GM19351 (cell line): ENCODE results near the gene CTPS1.

Experiments
- ATAC-seq: cut with Tn5 transposase; IDR thresholded peaks from one replicate; pipeline ENCODE4 v1.9.1; 2021; ENCODE audit warnings: mild to moderate bottlenecking, moderate library complexity; ENCODE audit not compliant: unreplicated experiment

Gene CTPS1

GRCh38 chr1:41021526-41022308, 42.2 kb downstream of the CTPS1 start, which contains the start of gene SLFNL1:
SLFNL1 (minus strand) TSS chr1:41021725; CDS start chr1:41020660, 1,065 bp downstream.
- no peak for ATAC-seq

DNA sequence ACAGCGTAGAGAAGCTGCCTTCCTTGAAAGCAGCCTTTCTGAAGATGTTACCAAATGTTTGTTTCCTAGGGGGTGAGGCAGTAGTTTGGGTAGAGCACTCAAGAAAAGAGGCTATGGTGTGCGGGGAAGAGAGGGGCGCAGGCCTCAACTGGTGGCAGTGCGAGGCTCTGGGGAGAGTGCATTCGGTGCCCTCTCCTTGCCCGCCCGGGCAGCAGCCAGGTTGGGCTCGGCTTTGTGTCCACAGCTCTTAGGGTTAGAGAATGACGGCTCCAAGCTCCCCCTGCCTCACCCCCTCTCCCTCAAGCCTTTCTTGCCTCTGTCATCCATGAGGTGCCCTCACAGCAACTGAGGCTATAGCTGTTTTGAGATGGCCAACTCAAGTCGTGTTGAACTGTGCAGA, 42.9 kb downstream of the CTPS1 start:
- ATAC-seq = no peak

DNA sequence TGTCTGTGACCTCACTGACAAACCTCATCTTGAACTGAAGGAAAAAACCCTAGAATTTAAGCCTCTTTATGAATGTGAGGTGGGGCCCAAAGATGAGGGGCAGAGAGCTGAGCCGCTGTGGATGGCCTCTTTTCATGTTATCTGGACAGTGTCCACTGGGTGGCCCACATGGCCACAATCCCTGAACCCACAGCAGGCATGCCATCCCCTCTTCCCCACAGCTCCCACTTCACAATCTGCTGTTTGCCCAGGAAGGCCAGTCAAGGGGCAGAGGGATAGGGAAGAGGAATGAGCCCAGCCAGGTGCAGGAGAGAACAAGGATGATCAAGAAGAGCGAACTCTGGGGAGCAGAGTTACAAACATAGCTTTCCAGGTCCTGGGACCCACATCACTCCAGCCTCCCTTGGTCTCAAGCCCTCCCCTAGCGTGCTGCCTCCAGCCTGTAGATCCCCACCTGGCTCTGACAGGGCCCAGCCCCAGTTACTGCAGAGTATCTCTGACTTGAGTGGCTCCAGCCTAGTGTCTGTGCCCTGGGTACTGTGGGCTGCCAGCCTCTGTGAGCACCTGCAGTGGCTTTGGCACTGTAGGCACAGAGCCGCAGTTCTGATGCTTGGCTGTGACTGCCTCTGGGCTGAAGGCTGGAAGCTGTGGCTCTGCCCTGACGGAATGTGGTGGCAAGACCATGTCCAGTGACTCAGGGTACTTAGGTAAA, 43.9 kb downstream of the CTPS1 start:
- no peak for ATAC-seq

- ATAC-seq = no peak
Observed at GRCh38 chr1:41024953-41025352, 45.5 kb downstream of the CTPS1 start.

DNA sequence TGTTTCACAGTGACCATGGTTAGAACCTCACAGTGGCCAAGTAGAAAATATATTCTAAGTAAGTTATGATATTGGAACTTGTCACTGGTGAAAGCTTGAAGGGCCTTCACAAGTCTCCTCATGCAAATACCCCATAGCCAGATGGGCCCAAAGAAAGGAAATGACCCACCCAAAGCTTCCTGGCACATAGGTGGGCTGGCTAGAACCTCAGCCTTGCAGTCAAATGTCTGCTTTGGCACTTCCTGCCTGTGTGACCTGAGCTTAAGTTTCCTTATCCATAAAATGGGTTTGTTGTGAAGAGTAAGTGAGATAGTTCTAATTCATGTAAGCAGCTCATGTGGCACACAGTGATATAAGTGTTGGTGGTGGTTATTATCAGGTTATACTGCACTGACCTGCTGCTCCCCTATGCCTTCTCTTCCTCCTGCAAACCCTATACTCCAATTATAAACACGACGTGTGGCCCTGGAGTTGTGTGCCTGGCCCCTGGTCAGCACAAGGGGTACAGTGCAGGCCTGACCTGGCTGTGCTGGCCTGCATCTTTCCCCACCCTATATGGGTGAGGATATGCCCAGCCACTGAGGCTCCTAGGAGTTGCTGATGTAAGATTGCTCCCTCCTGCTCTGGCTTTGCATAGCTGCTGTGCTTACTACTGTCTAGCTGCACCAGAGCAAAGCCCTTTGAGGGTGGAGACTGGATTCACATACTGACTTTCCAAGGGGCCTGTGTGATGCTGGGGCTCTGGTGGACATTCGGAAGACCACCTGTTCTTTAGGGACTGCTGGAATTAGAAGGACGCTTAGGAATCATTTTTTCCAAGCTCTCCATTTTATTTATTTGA, 46.7 kb downstream of the CTPS1 start:
- no peak for ATAC-seq

DNA sequence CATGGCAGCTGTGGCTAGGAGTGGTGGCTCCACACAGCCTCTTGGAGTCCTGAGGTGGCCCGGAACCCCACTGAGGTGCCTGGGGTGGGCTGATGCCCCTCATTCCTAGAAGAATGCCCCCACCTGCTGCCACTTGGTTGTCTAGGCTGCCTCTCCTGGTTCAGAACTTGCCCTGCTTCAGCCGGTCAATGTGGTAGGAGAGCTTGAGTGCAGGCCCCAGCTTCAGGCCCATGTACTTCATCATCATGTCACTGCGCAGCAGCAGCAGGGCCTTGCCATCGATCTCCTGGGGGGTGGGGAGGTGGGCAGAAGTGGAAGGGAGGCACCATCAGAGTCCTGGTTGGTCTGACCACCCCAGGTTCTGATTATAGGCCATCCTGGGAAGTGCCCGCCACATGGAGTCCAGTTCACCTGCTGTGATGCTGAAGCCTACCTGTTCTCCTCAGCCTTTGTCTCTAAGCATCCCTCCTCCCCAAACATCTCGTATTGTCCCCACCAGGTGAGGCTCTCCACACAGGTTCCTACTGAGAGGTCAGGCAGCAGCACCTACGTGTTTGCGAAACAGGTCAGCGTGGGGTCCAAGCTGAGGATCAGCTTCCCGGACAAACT, 48.6 kb downstream of the CTPS1 start:
- ATAC-seq = no peak

DNA sequence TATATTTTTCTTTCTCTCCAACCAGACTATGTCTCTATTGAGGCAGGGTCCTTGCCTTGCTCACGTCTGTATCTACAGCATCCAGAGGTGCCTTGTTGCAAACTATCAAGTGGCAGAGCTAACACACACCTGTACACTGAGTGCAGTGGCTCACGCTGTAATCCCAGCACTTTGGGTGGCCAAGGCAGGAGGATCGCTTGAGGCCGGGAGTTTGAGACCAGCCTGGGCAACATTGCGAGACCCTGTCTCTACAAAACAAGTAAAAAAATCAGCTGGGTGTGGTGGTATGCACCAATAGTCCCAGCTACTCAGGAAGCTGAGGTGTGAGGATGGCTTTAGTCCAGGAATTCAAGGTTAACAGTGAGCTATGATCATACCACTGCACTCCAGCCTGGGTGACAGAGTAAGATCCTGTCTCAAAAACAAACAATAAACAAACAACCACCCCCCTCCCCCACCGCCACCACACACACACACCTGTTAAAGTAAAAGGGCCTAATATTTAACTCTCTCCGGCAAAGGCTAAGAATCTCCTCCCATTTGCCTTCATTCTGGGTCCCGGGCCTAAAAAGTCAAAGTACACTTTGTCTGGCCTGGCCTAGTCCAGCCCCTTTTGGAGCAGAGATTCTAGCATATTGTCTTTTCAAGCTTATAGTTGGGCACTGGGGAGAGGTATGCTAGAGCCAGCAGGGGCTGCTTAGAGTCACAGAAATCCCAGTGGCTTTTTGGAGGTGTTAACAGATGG, 51.5 kb downstream of the CTPS1 start:
- no peak for ATAC-seq

GRCh38 chr1:41032147-41032546, 52.7 kb downstream of the CTPS1 start:
- ATAC-seq = no peak

DNA sequence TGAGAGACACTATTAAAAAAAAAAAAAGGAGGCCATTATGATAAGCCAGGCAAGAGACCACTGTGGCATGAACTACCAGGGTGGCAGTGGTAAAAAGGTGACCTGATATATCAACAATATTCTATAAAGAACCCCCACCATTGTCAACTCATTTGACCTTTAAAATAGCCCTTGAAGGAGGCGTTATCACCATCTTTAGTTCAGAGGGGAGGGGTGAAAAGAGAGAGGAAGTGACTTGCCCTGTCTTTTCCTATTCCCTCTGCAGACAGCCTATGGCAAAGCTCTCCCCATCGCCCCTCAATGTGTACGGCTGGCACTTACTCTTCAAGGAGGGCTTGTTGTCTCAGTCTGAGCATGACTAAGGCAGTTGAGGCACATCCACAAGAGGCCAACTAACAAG, 53.8 kb downstream of the CTPS1 start:
- no peak for ATAC-seq

DNA sequence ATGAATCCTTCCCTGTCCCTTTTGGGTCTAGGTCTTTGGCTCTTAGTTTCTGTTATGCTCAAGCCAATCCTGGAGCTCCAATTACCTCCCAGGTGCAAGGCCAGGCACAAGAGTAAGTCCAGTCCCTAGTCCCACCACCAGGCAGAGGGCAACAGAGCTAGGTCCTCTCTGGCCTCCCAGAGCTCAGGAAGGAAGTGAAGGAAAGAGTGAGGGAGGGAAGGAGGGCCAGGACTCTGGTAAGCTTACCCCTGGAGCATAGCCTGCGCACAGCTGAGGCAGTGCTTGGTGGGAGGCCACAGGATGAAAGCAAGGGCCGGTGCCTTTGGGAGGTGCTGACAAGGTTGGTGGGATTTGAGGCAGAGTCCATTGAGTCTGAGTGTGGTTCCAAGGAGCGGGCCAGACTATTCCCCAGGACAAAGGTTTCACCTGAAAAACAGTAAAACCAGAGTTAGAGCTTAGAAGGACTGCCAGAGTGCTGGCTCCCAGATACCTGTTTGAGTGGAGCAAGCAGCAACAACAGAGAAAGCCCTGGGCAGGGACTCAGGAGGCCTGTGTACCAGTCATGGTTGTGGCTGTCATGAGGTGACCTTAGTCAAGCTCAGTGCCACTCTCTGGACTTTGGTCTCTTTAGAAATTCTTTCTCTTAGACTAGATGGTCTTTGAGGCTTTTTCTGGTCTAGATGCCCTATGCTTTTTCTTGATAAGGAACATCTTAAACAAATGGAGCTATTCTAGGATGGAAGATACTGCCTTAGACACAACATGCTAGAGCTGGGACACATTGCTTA, 57.8 kb downstream of the CTPS1 start:
- ATAC-seq = no peak

GRCh38 chr1:41038110-41038509, 58.6 kb downstream of the CTPS1 start:
- no peak for ATAC-seq

- ATAC-seq = no peak
Observed at GRCh38 chr1:41041614-41042270, 62.2 kb downstream of the CTPS1 start.

GRCh38 chr1:41044187-41044586, 64.7 kb downstream of the CTPS1 start:
- no peak for ATAC-seq

DNA sequence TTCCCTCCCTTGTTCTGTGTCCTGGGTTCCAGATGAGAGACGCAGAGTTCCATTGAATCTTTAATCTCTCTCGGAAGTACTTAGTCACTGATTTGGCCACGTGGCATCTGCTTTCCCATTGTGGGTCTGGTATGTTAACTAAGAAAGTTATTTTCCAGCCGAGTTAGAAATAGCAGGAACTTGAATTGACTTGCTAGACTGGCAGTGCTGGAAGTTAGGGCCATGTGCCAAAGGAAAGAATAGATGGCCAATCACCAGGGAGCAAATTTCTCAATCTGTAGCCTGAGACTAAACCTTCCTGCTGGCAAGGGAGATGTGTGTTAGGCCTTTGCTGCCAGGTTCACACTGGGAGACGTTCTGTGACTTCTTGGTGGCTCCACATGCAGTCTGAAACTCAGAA, 66.2 kb downstream of the CTPS1 start:
- ATAC-seq = no peak

GRCh38 chr1:41046347-41046775, 66.9 kb downstream of the CTPS1 start:
- no peak for ATAC-seq

DNA sequence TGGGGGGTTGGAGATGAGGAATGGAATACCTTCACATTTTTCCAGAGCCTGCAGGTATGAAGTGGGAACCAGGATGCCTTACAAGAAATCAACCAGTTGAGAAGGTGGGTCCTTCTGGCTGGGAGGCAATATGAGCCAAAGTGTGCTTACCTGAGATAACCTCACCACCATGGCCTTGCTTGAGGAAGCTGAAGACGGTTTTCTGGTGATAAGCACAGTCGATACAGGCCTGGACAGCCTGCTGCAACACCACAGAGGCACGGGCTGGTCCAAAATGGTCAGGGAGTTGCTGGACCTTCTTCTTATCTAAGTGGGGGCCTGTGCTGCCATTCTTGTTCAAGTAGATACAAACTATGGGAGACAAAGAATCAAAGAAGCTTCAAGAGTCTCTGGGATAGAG, 69.0 kb downstream of the CTPS1 start:
- no peak for ATAC-seq

DNA sequence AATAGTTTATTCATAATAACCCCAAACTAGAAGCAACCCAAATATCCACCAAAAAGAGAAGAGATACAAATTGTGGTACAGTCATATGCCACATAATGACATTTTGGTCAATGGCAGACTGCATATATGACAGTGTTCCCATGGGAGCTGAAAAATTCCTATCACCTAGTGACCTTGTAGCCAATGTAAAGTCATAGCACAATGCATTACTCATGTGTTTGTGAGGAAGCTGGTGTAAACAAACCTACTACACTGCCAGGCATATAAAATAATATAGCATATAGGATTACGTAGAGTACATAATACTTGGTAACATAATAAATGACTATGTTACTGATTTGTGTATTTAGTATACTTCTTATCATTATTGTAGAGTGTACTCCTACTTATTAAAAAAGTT, 71.5 kb downstream of the CTPS1 start:
- no peak for ATAC-seq

DNA sequence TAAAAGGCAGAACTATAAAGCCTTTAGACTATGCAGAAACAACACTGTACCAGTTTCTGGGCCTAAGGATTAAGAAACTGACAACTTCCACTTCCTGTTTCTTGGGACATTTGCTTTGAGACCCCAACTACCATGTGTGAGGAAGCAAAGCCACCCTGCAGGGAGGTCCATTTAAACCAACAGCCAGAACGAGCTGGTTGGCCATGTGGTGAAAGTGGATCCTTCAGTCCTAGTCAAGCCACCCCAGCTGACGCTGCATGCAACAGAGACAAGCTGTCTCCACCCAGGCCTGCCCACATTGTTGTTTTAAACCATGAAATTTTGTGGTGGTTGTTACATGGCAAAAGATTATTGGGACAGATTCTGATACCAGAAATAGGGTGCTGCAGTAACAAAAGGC, 73.8 kb downstream of the CTPS1 start:
- no peak for ATAC-seq

DNA sequence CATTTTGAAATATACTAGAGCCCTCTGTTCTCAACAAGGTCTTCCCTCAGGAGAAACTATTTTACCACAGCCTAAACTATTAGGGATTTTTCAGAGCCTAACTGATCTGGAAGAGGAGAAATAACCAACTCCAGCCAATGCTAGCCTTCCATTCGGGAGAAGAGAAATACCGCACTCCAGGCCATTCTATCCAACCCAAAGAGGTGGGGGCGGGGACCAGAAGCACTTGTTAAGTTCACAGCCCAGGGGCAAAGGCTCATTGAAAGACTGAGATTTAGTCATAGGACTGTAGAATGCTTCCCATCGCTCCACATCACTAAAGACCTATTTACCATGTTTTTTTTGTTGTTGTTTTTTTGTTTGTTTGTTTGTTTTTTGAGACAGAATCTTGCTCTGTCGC, 77.4 kb downstream of the CTPS1 start:
- no peak for ATAC-seq
